Erythroblast (primary cell): ENCODE measurements around the gene RBFOX1.

Experiments used
- DNase-seq, 2 experiments: peaks; one replicate each; lab custom pipeline; 2025; lab: John Stamatoyannopoulos, UW
- GATA1 ChIP-seq: IDR thresholded peaks from 2 replicates; pipeline ENCODE4 v1.6.1; 2011; ENCODE audit warnings: low read depth, mild to moderate bottlenecking, control low read depth, low read length, moderate library complexity
- POLR2A ChIP-seq: IDR thresholded peaks from 2 replicates; pipeline ENCODE4 v1.6.1; 2011; ENCODE audit warnings: mild to moderate bottlenecking, low read length

RBFOX1 gene

DNA sequence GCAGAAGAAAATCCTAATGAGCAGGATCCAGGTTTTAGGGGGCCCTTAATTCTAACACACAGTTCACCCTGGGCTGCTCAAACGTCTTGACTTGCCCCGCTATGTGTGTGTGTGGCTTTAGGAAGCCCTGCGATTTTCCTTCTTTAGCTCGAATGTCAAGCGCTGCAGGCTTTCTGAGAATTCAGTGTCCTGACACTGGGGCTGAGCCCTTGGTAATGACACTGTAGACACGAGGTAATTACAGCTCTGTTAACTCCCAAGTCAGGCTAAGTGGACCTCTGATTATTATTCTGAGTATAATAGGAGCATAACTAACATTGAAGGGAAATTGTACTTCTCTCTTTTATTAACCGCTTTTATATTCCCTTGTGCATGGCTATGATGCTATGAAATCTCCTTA, 202.1 kb downstream of the RBFOX1 start:
- no peak for TF ChIP-seq GATA1
- no peak for TF ChIP-seq POLR2A
- no peak for DNase-seq

DNA sequence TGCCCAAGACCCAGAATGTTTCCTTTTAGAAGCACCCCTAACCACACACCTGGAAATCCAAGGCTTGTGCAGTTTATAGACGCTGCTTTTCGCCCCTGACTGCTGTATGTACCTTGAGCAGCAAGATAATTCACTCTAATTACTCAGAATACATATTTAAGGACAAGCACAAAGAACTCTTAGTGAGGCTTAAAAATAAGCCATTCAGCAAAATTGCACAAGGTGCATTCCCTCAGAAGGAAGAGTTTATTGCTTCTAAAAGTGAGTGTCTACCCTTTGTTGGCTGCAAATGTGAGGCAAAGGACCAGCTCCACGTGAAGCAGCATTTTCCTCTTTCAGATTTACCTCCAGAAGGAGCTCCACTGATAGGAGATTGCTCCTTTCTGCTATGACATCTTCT, 208.4 kb downstream of the RBFOX1 start:
- TF ChIP-seq GATA1 (no peak), POLR2A (no peak)
- DNase-seq: no peak

- TF ChIP-seq GATA1 (no peak), POLR2A (no peak)
- no peak for DNase-seq
Observed at GRCh38 chr16:7545251-7545650, 212.6 kb downstream of the RBFOX1 start.

- TF ChIP-seq POLR2A: no peak
- TF ChIP-seq GATA1: no peak
- no peak for DNase-seq
Observed at GRCh38 chr16:7546948-7547347, 214.3 kb downstream of the RBFOX1 start.

DNA sequence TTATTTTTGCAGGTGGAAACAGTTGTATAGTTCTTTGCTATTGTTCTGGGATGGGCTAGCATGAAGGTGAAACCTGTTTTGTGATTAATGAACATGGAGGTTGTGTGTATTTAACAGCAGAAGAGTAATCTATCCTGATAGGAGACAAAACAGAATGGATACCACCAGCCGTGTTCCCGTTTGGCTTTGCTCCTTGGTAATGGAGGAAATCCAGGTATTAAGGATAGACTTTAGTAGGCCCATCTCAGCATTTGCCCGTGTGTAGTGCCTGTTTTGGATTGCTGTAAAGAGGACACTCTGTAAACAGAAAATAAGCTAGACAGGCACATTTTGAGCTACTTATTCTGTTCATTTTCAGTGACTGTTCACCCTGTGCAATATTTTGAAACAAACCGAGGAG, 215.1 kb downstream of the RBFOX1 start:
- no peak for TF ChIP-seq GATA1
- no peak for TF ChIP-seq POLR2A
- DNase-seq: no peak

DNA sequence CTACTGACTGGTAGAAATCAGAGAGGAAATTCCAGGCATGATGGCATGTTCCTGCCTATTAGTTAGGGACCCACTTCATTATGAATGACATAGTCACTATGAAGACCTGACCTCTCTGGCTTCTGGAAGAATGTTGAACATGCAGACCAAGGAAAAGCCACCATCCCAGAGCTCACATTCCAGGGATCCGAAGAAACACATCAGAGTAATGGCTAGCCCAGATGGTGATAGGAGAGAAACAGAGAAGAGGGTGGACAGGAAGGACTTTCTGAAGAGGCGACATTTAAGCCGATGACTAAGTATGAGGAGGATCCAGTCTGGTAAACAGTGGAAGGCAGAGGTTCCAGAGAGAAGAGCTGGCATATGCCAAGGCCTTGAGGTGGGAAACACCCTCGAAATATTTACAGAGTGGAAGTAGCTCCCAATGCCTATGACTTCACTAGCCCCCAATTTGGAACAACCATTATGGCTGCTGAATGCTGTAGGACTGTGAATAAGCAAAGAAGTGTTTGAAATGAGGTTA, 216.2 kb downstream of the RBFOX1 start:
- no peak for DNase-seq
- no peak for TF ChIP-seq POLR2A
- no peak for TF ChIP-seq GATA1

DNA sequence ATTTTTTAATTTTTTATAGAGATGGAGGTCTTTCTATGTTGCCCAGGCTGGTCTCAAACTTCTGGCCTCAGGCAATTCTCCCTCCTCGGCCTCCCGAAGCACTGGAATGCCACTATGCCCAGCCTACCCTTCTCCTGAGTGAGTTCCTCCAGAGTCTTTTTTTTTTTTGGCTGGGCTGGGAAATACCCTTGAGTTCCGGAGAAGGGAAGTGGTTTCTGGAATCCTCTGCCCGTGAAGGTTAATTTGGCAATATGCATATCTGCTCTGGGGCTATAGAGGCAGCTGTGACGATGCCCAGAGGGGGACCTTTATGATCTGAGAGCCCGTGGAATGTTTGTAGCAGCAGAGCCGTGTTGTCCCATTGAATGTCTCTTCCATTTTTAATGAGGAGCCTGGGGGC, 217.5 kb downstream of the RBFOX1 start:
- no peak for DNase-seq
- no peak for TF ChIP-seq GATA1
- no peak for TF ChIP-seq POLR2A

- DNase-seq: no peak
Observed at GRCh38 chr16:7555459-7555858, 222.8 kb downstream of the RBFOX1 start.

DNA sequence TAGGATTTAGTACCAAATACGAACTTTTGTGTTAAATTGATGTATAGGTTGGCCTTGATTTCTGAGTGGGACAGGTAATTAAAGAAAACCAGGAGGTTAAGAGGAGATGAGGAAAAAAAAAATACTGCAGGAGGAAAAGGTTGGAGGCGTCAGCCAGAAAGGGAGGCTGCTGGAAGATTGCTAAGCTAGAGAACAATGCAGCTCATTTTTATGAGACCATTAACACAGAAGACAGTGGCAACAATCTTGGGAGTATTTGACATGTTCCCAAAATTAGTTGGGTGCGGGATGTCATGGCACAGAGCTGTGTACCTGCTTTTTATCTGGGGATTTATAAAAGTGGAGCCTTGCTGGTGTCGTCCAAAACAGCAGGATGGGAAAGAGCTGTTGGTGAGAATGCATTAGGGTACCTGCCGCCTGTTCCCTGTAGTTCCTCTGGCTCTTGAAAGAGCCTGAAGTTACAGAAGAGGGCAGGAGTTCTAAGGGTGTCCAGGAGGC, 229.3 kb downstream of the RBFOX1 start:
- no peak for TF ChIP-seq GATA1
- TF ChIP-seq POLR2A: no peak
- DNase-seq: no peak

More at GRCh38 chr16:7555459-7555858, 222.8 kb downstream of the RBFOX1 start:
- TF ChIP-seq GATA1 (no peak), POLR2A (no peak)

- DNase-seq: no peak
- TF ChIP-seq GATA1 (no peak), POLR2A (no peak)
Observed at GRCh38 chr16:7566360-7566759, 233.7 kb downstream of the RBFOX1 start.

DNA sequence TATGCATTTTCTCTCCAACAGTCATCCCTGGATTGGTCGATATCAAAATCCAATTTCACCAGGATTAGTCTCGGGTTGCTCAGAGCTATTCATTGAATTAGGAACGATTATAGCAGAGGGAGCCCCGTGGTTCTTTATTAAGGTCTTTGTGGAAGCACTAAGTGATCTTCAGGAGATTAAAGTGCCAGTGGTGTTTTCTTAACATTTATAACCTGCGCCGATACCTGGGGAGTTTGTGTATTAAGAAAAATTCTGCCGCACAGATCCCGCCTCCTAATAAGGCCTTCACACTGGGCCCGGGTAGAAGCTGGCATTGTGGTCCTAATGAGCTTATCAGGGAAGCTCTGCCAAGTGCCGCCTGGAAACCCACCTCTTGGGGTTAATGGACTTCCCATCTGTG, 238.7 kb downstream of the RBFOX1 start:
- DNase-seq: no peak
- TF ChIP-seq POLR2A (no peak), GATA1 (no peak)

- TF ChIP-seq GATA1 (no peak), POLR2A (no peak)
- DNase-seq: no peak
Observed at GRCh38 chr16:7577588-7577987, 244.9 kb downstream of the RBFOX1 start.

DNA sequence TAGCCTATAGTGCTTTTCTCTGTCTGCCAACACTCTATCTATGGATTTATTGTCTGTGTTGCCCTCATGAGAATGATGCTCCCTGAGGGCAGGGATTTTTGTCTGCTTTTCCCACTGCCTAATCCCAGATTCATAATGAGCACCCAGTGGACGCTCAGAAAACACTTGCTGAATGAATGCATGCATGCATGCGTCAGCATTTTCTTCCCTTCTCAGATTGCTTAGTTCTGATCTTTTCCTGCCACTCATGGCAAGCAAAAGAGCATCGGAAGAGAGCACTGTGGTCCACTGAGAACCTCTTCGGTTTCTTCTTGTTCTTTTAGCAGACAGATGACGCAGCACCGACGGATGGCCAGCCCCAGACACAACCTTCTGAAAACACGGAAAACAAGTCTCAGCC, 246.8 kb downstream of the RBFOX1 start:
- TF ChIP-seq POLR2A: no peak
- no peak for TF ChIP-seq GATA1

DNA sequence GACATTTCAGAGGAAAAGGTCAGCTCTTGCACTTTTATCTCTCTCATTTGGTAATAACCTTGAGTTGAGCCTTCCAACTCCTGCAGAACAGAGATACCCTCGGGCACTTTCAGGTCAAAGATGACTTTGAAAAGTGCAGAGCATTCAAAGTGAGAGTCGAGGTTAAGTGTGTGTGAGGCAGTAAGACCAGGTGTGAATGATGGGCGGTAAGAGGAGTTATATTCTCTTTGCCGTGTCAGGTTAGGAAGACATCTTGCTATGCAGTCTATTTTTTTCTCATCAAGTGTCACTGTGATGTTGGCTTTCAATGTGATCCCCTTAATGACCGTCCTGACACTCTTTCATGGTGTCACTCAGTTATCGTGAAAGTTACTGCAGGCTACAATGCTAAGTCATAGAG, 248.5 kb downstream of the RBFOX1 start:
- TF ChIP-seq GATA1 (no peak), POLR2A (no peak)
- DNase-seq: no peak

More for the DNA sequence above, 246.8 kb downstream of the RBFOX1 start:
- no peak for DNase-seq

DNA sequence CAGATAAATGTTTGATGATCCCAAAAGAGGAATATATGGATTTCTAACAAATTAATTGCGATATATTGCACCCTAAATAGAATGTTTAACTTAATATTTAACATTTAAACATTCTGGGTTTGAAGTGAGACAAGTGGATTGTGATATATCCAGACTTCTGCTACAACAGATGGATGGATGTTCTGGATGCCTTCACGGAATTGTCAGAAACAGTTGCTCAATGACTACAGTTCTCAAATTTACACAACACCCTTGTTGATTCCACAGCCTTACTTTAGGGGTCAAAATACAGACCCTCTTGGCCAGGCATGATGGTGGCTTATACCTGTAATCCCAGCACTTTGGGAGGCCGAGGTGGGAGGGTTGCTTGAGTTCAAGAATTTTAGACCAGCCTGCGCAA, 250.8 kb downstream of the RBFOX1 start:
- DNase-seq: no peak
- TF ChIP-seq GATA1 (no peak), POLR2A (no peak)
